Fibroblast of mammary gland (primary cell): ENCODE results near the gene ERICH3.
"Not testable (repeated sequence)": the region's sequence is repeated elsewhere in the genome, so short reads cannot be mapped to it uniquely, and the experiment has no call there.

Experiments used
- DNase-seq: peaks from one replicate; pipeline ENCODE4 v3.0.0-alpha.2; 2010; ENCODE audit warnings: low read depth
- H3K4me3 ChIP-seq: 2 replicates; pipeline ENCODE4 v1.5.1; 2011; ENCODE audit warnings: low read depth, mild to moderate bottlenecking, low read length, moderate library complexity; ENCODE audit not compliant: control insufficient read depth
- TF ChIP-seq, protein P1 (sequence below): conservative IDR thresholded peaks from 2 replicates; pipeline ENCODE4 v1.5.1; 2011; ENCODE audit warnings: low read depth, low read length, inconsistent platforms; ENCODE audit not compliant: control insufficient read depth, insufficient read depth

Gene ERICH3

DNA sequence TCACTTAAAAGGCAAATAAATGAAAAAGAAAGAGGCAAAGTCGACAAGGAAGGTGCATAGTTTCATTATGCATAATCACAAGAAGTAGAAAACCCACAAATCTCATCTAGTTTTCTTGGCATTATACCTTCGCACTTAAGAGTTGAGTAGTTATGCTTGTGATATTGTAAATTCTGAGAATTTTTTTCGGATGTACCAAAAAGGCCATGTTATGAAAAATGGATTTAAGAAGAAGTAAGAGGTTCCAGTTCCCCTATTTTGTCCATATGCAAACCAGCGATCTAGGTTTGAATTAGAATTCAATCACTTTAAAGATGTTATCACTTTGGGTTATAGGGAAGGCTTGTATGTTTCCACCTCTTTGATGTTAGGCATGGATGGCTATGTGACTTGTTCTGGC is 7.9 kb upstream of the ERICH3 start:
- DNase-seq, result no peak
- TF ChIP-seq, protein P1, sequence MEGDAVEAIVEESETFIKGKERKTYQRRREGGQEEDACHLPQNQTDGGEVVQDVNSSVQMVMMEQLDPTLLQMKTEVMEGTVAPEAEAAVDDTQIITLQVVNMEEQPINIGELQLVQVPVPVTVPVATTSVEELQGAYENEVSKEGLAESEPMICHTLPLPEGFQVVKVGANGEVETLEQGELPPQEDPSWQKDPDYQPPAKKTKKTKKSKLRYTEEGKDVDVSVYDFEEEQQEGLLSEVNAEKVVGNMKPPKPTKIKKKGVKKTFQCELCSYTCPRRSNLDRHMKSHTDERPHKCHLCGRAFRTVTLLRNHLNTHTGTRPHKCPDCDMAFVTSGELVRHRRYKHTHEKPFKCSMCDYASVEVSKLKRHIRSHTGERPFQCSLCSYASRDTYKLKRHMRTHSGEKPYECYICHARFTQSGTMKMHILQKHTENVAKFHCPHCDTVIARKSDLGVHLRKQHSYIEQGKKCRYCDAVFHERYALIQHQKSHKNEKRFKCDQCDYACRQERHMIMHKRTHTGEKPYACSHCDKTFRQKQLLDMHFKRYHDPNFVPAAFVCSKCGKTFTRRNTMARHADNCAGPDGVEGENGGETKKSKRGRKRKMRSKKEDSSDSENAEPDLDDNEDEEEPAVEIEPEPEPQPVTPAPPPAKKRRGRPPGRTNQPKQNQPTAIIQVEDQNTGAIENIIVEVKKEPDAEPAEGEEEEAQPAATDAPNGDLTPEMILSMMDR, result no peak
- H3K4me3 ChIP-seq, result no peak overlapping the region

DNA sequence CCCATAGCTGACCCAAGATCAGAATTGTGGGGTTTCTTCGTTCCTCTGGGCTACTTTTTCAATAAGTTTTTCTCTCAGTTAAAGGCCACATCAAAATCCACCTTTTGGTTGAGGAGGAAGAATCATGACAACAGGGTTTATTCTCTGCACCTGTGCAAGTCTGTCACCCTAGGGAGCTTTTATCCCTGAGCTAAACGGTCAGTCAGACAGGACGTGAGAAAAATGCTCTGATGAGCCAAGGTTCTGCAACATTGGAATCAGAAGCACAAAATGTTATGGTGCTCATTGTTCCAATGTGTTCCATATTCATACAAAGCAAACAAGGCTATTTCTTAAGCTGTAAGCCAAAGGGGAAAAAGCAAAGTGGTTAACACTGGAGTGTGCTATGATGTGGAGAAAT is 7.4 kb upstream of the ERICH3 start:
- TF ChIP-seq, protein P1, result no peak
- no peak overlapping the region for H3K4me3 ChIP-seq
- no peak for DNase-seq

DNA sequence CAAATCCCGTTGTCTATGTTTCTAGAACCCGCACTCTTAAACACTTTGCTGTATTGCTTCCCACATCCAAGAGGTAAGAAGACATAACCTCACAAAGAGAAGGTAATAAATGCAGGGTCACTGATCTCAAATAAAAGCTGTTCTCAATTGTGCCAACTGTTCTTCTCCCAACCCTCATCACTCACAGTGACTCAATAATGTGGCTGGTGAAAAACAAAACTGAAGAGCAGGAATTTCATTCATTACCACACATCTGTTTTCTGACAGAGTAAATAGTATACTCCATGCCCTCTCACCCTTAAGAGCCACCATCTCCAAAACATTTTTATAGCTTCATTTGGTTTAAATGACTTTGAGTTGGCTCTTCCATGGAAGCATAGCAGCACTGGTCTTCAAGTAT is 6.2 kb upstream of the ERICH3 start:
- H3K4me3 ChIP-seq, result no peak overlapping the region
- TF ChIP-seq, protein P1, result no peak
- DNase-seq, result peak; percentile 7

DNA sequence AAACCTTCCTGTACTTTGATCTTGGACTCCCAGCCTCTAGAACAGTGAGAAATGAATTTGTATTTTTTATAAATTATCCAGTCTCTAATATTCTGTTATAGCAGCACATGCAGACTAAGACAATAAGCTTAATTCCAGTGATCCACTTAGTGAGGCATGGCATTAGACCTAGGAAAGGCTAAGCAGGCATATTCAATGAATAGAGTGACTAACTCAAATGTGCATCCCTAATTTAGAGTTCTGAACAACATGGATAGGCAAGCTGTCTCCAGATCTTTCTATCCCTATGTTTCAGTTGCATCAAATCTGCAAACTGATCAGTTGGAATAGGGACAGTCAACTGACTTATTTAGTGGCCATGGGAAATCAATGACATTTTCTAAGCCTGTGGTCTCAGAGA is 4.3 kb upstream of the ERICH3 start:
- DNase-seq, result no peak
- no peak overlapping the region for H3K4me3 ChIP-seq
- TF ChIP-seq, protein P1, result no peak

DNA sequence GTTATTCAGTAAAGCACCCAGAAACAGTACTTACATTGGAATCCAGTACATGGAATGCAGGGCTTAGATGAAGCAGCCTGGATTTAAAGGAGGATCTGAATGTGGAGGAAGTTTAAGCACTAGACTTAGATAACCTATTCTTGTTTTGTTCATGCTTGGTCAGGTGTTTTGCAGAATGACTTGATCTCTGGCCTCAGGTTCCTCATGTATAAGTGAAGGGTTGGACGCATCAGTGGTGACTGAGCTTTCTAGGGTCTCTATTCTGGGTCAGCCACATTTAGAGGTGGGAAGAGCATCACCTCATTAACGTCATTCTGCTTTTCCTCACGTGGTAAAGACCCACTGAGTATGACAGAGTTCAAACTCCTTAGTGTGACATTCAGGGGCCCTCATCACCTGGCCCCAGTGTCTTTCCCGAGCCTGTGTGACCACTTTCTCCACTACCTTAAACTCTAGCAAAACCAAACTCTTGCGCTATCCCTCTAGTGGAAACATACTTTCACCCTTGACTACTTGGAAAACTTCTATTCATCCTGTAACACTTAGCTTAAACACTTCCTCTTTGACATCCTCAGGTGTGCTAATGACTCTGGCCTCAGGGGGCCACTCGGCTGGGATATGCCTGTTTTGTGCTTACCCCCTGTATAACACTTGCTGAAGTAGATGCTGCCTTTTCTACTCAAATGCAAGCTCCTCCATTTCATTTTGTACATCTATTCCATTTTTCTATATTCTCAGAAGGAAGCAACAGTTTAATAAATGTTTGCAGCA is 871 bp upstream of the ERICH3 start:
- no peak overlapping the region for H3K4me3 ChIP-seq
- DNase-seq, result no peak

DNA sequence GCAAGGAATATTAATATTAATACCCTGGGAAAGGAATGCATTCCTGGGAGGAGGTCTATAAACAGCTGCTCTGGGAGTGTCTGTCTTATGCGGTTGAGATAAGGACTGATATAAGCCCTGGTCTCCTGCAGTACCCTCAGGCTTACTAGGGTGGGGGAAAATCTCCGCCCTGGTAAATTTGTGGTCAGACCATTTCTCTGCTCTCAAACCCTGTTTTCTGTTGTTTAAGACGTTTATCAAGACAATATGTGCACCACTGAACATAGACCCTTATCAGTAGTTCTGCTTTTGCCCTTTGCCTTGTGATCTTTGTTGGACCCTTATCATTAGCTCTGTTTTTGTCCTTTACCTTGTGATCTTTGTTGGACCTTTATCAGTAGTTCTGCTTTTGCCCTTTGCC is 2.7 kb downstream of the ERICH3 start:
- DNase-seq, result not testable (repeated sequence)

More for the DNA sequence above, 871 bp upstream of the ERICH3 start:
- TF ChIP-seq, protein P1, result no peak

DNA sequence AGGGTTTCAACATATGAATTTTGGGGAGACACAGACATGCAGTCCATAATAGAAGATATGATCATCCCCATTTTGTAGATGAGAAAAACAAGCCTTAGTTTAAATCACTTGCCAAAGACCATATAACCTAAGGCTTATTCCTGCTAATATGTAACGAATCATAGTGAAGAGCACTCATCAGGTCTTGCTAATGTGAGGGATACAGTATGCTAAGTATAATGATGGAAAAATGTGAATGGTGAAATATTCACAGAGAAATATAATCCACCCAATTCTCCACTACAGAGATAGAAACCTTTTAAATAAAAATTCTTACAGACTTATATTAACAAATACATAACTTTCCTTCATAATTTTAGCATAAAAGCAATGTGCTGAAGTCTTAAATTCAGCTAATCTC is 18.9 kb downstream of the ERICH3 start:
- TF ChIP-seq, protein P1, result no peak
- H3K4me3 ChIP-seq, result no peak overlapping the region
- DNase-seq, result no peak

More for the DNA sequence above, 2.7 kb downstream of the ERICH3 start:
- not testable (repeated sequence) for H3K4me3 ChIP-seq
